OCI-M1 (cell line): ENCODE measurements around the gene CUL7.
"Not testable (repeated sequence)": the region's sequence is repeated elsewhere in the genome, so short reads cannot be mapped to it uniquely, and the experiment has no call there.

ENCODE experiments used
- DNase-seq: peaks from one replicate; lab custom pipeline; 2025; lab: John Stamatoyannopoulos, UW

The CUL7 gene

DNA sequence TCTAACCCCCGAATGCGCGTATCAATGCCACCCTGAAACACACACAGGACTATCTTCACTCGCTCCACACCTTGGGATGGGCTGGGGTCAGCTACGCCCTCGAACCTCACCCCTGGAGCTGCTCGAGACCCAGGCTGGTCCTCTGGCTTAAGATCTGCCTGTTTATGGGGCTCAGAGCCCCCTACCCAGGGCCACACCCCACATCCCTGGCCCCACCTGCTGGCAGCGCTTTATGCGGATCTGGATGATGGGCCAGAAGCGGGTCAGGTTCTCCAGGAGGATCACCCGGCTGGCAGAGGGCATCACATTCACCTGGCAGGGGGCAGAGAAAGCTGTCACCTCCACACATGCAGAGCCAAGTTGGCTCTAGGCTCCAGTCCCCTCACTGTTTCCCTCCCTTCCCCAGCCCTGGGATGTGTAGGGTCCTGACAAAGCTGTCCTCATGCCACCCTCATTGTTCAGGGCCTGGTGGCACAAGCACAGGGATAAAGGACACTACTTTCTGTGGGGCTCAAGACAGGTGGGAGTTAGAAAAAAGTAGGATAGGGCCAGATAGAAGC is 8.2 kb downstream of the CUL7 start:
- no peak for DNase-seq

DNA sequence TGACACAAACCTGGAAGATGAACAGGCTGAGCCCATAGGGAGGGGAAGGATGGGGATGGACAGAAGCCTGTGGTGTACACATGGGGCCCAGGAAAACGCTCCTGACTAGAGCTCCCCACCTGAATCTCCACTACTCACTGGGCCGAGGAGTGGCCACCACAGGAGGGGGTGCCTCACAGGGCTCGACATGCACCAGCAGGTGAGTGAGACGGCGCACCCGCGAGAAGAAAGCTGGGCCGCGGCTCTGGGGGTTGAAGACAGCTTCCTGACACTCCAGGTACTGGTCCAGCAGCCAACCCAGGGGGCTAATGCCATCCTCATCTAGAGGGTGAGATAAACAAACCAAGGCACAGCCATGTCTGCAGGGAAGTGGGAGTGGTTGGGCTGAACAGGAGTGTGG is 10.3 kb downstream of the CUL7 start:
- DNase-seq = no peak

DNA sequence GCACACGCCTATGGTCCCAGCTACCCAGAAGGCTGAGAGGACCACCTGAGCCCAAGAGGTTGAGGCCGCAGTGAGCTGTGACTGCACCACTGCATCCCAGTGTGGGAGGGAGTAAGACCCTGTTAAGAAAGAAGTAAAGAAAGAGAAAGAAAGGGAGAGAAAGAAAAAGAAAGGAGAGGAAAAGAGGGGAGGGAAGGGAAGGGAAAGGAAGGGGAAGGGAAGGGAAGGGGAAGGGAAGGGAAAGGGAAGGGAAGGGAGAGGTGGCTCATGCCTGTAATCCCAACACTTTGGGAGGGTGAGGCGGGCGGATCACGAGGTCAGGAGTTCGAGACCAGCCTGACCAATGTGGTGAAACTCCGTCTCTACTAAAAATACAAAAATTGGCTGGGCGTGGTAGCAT is 12.2 kb downstream of the CUL7 start:
- DNase-seq = not testable (repeated sequence)

DNA sequence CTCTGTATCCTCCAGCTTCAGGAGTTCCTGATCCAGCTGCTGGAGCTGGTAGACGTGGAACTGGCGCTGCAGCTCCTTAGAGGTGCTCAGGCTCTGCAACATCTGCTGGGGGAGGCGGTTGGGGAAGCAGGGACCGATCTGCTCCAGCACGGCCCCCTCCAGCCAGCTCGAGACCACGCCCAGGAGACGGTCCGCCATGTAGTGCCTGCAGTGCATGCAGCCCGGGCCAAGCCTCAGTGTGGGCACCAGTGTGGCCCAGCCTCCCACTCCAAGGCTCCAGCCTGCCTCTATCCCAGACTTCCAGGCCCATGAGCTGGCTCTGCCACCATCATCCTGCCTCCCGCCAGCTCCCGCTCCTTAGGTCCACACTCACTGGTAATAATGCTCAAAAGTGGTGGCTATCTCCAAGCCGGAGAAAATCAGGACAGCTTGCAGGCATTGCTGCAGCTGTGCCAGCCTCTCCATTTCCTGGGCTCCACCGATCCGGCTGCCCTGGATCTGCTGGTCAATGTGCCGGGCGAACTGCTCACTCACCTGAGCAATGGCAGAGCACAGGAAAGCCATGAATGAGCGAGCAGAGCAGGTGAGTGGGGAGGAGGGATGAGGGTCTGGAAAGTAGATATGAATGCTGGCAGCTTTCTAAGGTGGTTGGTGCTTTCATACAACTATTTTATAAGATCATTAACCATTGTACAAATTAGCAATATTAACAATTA is 13.0 kb downstream of the CUL7 start:
- no peak for DNase-seq

DNA sequence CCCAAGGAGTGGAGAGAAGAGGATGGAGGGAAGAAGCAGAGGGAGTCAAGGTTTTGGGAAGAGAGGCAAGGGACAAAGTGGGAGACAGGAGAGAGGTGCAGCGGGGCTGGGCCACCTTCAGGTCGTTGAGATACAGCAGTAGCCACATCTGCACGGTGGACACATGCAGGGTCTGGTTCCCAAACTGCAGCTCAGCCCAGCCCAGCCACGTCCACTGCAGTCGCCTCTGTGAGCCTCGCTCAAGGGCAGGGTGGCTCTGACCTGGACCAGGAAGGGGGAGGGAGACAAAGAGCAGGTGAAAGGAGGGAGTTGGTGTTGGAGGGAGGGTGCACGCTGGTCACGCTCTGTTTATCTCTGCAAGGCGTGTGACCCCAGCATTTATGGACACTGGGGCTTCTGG is 14.9 kb downstream of the CUL7 start:
- no peak for DNase-seq

DNA sequence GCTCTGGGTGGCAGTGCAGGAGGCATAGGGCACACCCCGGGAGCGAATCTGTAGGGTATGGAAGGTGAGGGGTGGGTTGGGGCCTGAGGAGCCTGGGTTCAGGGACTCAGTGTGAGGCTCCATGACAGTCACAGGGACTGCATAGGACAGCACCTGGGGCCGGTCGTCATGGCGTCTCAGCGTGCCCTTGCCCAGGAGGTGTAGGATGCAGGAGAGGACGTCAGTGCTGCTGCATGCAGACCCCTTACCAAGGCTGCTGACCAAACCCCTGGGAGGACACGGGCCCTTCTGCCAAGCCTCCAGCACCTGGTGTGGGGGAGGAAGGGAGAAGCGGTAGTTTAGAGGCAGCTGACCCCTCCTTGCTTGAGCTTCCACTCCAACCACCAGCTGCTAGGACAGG is 15.9 kb downstream of the CUL7 start:
- DNase-seq = no peak

DNA sequence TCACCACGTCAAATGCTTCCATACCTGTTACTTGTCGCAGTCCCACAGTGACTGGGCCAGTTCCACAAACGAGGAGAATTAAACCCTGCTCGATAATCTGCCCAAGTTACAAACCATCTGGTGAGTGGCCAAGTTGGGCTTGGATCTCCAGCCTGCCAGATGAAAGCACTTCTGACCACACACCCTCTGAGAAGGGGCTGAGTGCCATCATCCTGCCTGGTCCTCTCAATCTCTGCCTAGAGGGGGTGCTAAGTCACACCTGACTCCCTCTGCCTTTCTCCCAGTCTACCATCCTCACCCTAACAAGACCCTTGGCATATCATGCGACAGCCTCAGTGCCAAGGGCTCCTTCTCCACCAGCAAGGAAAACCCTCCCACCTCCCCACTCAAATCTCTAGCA is 16.5 kb downstream of the CUL7 start:
- DNase-seq = no peak

DNA sequence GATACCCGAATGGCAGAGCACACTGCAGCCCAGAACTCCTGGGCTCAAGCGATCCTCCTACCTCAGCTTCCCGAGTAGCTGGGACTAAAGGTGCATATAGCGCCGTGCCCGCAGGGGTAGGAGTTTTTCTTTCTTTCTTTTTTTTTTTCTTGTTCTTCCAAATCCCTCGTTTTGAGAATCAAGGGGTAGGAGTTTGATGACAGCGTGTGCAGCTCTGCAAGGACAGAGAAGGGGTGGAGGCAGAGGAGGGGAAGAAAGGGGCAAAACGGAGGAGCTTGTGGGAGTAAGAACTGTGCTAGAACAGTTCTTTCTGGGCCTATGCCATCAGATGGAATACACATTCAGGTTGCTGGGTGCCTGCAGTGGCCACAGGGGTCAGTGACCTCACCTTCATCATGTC is 16.9 kb downstream of the CUL7 start:
- no peak for DNase-seq

DNA sequence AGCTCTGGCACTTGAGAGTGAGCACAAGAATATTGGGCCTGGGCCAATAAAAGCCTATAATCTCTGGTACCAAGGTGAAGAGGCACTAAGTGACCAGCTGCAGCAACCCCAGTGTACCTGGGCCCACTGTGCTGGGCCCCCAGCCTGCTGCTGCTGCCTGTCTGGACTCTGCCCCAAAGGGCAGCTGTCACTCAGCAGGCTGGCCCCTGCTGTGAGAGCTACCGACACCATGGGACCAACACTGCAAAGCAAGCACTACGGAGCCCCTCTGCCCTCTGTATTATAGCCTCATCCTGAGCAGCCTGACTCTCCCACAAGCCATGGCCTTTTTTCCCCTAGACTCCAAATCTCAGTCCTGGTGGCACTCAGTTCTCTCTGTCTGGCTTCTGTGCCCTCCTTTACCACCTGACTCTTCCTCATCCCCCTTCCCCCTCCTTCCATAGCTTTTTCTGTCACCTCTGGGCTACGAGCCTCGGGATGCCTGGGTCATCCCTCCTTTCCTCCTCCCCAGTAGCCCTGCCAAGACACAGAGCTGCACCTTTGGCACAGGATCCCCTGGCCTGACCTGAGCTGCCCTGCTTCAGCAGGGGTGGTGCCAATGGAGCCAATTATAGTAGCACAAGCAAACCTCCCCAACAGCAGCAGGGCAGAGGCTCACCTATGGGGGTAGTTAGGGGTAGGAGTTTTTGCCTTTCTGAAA is 18.0 kb downstream of the CUL7 start:
- no peak for DNase-seq

DNA sequence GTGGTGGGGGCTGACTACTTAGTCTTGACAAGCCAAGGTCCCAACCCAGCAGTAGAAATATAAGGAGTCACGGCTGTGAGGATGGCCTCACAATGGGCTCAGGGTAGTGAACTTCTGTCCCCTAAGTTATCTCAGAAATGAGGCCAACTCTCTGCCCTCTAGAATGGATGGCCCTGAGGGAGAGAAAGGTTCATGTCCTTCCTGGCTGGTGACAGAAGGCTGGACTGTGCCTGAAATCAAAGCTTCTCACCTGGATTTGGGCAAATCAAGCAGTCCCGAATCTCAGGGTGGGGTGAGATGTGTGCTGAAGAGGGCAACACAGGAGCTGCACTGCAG is 19.5 kb downstream of the CUL7 start:
- no peak for DNase-seq

DNA sequence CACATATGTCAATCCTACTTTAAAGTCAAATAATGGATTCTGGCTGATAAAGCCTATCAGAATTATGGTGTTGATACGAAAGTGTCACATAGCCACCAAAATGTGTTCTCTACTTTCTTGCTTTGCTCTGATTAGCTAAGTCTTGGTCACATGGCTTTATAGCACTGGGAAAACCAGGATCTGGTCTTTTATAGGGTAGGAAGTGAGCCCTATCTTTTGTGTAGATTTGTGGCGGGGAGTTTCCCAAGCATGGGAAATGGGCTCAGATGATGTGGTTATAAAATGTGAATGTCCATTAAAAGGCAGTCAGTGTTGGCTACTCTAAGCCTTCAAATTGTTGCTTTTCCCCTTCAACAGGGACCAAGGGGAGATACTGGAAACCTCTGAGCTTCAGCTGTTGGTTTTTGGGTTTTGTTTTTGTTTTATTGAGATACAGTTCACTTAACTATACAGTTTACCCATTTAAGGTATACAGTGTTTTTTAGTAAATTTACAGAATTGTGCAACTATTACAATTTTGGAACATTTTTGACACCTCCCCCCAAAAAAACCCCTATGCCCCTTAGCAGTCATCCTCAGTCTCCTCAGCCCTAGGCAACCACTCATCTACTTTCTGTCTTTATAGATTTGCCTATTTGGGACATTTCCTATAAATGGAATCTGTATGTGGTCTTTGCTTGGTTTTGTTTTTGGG is 20.0 kb downstream of the CUL7 start:
- DNase-seq = no peak

DNA sequence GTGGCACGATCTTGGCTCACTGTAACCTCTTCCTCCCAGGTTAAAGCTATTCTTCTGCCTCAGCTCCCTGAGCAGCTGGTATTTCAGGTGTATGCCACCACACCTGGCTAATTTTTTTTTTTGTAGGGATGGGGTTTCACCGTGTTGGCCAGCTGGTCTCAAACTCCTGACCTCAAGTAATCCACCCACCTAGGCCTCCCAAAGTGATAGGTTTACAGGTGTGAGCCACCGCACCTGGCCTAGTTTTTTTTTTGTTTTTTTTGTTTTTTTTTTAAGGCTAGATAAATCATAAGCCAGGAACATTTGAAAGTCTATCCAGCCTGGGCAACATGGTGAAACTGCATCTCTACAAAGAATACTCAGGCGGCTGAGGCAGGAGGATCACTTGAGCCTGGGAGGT is 21.3 kb downstream of the CUL7 start:
- DNase-seq = no peak

DNA sequence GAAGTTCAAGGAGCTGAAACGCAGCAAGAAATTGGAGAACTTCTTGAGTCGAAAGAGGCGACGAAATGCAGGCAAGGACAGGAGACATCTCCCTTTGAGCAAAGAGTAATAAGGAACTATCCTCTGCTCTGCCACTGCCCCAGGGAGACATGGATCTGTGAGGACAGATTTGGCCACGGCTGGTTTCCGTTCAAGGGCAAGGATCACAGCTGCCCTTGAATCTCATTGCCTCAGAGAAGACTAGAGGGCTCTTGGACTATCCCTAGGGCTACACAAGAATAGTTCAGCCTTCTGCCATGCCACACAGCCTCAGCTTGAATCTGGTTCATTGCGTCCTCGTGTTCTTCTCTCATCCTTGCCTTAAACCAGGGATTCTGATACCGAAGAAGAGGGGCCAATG is 24.5 kb downstream of the CUL7 start:
- DNase-seq = no peak

DNA sequence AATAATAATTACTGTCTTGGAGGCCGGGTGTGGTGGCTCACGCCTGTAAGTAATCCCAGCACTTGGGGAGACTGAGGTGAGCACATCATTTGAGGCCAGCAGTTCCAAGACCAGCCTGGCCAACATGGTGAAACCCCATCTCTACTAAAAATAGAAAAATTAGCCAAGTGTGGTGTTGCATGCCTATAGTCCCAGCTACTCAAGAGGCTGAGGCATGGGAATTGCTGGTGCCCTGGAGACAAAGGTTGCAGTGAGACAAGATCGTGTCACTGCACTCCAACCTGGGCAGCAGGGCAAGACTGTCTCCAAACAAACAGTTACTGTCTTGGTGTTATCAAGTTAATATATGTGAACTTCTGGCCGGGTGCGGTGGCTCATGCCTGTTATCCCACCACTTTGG is 27.3 kb downstream of the CUL7 start:
- DNase-seq = no peak

DNA sequence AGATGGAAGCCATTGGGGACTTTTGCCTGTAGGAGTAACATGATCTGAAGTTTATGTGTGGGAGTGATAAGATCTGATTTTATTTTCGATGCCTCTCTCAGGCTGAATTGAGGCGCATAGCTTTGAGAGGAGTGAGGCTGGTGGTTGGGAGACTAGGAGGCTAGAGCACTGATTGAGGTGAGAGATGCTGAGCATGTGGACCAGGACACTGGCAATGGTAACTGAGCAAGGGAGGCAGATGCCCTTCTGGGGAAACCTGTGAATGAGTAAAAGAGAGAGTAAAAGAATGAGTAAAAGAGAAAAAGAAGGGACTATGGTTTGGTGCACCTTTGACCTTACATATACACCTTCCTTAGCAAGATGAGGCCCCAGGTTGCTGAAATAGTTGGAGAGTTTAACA is 29.2 kb downstream of the CUL7 start:
- DNase-seq = no peak

DNA sequence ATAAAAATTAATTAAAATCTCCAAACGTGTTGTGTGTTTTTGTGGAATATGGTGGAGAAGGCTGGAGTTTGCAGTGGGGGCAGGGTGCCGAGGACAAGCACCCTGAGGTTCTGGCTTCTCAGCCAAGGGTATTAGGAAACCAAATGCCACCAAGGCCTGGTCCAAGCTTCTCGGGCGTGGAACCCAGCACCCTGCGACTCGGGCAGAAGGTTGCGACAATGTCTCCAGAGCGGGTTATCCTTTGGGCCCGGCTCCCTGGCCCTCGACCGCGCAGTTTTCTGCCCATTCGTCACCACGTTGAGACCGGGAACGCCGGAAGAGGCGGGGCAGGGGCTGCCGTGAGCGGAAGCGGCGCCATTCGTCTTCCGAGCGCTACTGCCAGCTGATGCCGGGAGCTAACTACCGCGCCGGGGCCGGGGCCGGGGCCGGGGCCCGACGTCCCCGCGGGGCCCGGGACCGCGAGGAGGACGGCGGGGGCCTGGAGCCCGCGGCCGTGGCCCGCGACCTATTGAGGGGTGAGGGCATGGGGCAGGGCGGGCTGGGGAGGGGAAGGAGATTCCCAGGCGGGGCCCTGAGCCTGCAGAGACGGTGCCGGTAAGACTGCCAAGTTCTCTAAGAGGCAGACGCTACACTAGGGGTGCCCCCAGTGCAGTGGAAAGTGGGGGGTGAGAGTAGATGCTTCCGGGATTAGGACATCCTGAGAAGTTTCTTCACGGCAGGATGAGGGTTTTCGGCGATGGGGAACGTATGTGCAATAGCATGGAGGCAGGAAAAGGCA is 32.2 kb downstream of the CUL7 start, which contains the start of gene RRP36:
Gene RRP36, plus strand, starts transcription at position 354 of the 778 bp plus-strand sequence. Its CDS starts 32 bp downstream, at position 386.
- DNase-seq = peak; percentile 90

DNA sequence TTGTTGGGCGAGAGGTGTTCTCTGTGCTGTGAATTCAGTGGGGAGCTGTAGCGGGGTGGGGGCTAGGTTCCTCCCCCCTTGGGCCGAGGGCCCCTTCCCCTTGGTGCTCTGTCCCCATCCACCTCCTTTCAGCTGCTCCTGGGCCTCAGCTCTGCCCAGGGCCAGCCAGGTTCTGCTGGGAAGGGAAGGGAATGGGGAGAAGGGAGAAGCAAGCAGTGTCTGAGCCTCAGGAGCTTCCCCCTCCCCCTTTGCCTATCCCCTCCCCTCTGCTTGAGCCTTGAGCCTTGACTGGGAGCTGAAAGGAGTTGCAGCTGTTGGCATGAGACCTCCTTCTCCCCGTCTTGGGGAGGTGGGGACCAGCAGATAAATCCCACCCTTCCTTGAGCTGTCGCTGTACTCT is 32.8 kb downstream of the CUL7 start:
- DNase-seq = peak; percentile 70

DNA sequence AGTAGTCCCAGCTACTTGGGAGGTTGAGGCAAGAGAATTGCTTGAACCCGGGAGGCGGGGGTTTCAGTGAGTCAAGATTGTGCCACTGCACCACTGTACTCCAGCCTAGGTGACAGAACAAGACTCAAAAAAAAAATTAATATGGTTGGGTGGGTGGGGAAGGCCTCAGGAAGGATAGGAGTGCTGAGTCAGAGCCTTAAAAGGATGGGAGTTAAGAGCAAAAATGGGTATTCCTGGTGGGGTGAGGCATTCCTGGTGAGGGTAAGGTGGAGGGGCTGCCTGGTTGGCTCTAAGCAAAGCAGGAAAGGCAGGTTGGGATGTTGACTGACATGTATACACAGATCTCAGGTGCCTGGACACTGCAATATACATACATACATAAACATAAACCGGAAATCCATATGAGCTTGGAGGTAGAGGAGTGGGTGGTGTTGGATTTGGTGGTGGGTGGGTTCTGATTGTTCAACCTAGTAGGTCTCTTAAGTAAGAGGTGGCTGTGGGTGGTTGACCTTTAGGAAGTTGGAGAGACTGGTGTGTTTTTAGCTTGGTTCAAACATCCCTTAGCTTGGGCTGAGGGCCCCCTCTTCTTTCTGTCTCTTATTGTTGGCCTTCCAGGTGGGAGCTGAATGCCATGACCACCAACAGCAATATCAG is 33.5 kb downstream of the CUL7 start:
- no peak for DNase-seq

DNA sequence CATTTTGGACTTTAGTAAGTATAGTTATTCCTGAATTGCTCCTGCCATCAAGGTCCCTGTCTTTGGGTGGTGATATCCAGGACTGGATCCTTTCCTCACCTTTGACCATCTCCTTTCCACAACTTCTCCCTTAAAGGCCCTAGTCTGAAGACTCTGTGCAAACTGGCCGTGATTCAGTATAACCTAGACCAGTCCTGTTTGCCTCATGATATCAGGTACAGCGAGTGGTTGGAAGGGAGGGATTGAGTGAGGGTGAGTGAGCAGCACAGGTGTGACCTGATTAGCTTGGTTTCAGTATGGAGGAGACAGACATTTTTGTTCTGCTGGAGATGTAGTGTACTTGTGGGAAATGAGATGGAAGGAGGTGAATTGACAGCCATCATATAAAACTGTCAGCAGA is 34.5 kb downstream of the CUL7 start:
- DNase-seq = no peak

DNA sequence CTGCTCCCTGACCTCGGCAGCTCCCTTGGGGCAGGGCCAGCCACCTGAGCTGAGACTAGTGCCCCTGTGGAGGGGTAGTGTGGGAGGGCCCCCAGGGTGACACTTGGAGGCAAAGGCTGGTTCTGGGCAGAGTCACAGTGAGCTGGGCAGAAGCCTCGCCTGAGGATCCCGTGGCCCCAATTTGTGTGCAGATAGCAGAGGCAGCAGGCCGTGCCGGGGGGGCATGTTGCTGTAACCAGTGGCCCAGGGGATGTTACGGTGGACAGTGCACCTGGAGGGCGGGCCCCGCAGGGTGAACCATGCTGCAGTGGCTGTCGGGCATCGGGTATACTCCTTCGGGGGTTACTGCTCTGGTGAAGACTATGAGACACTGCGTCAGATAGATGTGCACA is 36.7 kb downstream of the CUL7 start:
- no peak for DNase-seq

DNA sequence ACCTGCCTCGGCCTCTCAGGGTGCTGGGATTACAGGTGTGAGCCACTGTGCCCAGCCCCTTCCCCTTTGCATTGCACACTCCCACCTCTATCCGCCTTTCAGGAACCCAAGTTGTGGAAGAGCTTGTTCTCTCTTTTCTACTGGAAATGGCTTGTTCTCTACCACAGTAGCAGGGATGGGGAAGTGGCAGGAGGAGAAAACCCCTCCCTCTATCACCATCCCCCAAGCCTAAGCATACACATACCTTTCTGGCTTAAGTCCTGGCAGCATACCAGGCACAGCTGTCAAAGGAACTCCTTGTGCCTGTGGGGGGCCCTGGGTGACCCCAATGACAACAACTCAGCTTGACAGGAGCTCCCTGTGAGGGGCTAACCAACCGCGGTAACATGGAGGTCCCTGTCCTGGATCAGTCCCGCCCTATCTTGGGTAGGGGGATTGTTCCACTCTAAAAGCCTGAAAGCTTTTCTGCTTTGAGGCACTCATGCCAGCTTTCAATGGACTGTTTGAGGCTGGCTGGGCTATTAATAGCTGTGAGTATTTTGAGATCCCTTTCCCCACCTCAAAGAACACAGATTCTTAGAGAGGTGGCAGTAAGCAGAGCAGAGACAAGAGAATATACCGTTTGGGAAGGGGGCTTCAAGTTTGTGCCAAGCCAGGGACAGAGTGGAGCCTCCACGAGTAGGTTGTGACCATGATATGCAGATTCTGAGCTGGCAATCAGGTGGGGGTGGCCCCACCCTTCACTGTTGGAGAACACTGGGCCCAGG is 37.3 kb downstream of the CUL7 start:
- DNase-seq = no peak
